ENCODE data around the gene KCNG3.

Gene KCNG3

GRCh38 chr2:42493468-42494354 lies at the start of gene KCNG3:
Gene KCNG3, minus strand, starts transcription at chr2:42493982. Its CDS starts 481 bp downstream, at chr2:42493501.
- H3K4me3 ChIP-seq (ENCODE audit: low read length), result peak within 1 kb of the TSS; percentile 93
- peaks cover 8% of the 10 kb centered on the region for H3K36me3 ChIP-seq (ENCODE audit: insufficient read depth, low read depth, low read length)
- H3K9ac ChIP-seq (ENCODE audit: low read depth, low read length), result peak within 1 kb of the TSS; percentile 79; the same call in 1 of the 2 replicates
- peaks cover 28% of the 10 kb centered on the region for H3K27me3 ChIP-seq (ENCODE audit: insufficient read depth, low read length)
- peaks cover 10% of the 10 kb centered on the region; the same call in 1 of the 2 replicates for H3K4me1 ChIP-seq (ENCODE audit: insufficient read depth, low read length)
- H3K27ac ChIP-seq (ENCODE audit: low read length), result no peak within 1 kb of the TSS
- no peaks in the 10 kb centered on the region for H3K9me3 ChIP-seq (ENCODE audit: insufficient read depth, low read depth, low read length)

GRCh38 chr2:42542871-42543270 lies 49.1 kb upstream of the KCNG3 start:
- Histone ChIP-seq H3K4me3 (ENCODE audit: low read length) (no peak overlapping the region), H3K36me3 (ENCODE audit: insufficient read depth, low read depth, low read length) (no peaks in the 10 kb centered on the region), H3K27me3 (ENCODE audit: insufficient read depth, low read length) (no peaks in the 10 kb centered on the region), H3K27ac (ENCODE audit: low read length) (peak overlapping the region; percentile 12), H3K9ac (ENCODE audit: low read depth, low read length) (no peak overlapping the region), H3K9me3 (ENCODE audit: insufficient read depth, low read depth, low read length) (no peaks in the 10 kb centered on the region), H3K4me1 (ENCODE audit: insufficient read depth, low read length) (peaks cover 31% of the 10 kb centered on the region)

- Histone ChIP-seq H3K27ac (ENCODE audit: low read length) (no peak overlapping the region), H3K4me1 (ENCODE audit: insufficient read depth, low read length) (peaks cover 5% of the 10 kb centered on the region; the same call in 1 of the 2 replicates), H3K27me3 (ENCODE audit: insufficient read depth, low read length) (no peaks in the 10 kb centered on the region), H3K36me3 (ENCODE audit: insufficient read depth, low read depth, low read length) (no peaks in the 10 kb centered on the region), H3K4me3 (ENCODE audit: low read length) (no peak overlapping the region), H3K9me3 (ENCODE audit: insufficient read depth, low read depth, low read length) (no peaks in the 10 kb centered on the region), H3K9ac (ENCODE audit: low read depth, low read length) (no peak overlapping the region)
Measured at GRCh38 chr2:42537493-42537892, 43.7 kb upstream of the KCNG3 start.

GRCh38 chr2:42532397-42532796 lies 38.6 kb upstream of the KCNG3 start:
- Histone ChIP-seq H3K27me3 (ENCODE audit: insufficient read depth, low read length) (no peaks in the 10 kb centered on the region), H3K36me3 (ENCODE audit: insufficient read depth, low read depth, low read length) (no peaks in the 10 kb centered on the region)

GRCh38 chr2:42523341-42523740 lies 29.6 kb upstream of the KCNG3 start:
- H3K27ac ChIP-seq (ENCODE audit: low read length), result no peak overlapping the region
- no peaks in the 10 kb centered on the region for H3K4me1 ChIP-seq (ENCODE audit: insufficient read depth, low read length)
- H3K9ac ChIP-seq (ENCODE audit: low read depth, low read length), result no peak overlapping the region
- H3K9me3 ChIP-seq (ENCODE audit: insufficient read depth, low read depth, low read length), result no peaks in the 10 kb centered on the region
- no peaks in the 10 kb centered on the region for H3K36me3 ChIP-seq (ENCODE audit: insufficient read depth, low read depth, low read length)
- no peaks in the 10 kb centered on the region for H3K27me3 ChIP-seq (ENCODE audit: insufficient read depth, low read length)
- no peak overlapping the region for H3K4me3 ChIP-seq (ENCODE audit: low read length)

More at GRCh38 chr2:42532397-42532796, 38.6 kb upstream of the KCNG3 start:
- Histone ChIP-seq H3K9me3 (ENCODE audit: insufficient read depth, low read depth, low read length) (no peaks in the 10 kb centered on the region), H3K4me3 (ENCODE audit: low read length) (no peak overlapping the region), H3K4me1 (ENCODE audit: insufficient read depth, low read length) (0 out of 2 replicates have a peak, but pooled peaks cover 3% of the 10 kb centered on the region), H3K9ac (ENCODE audit: low read depth, low read length) (no peak overlapping the region), H3K27ac (ENCODE audit: low read length) (no peak overlapping the region)

GRCh38 chr2:42522035-42522434 lies 28.3 kb upstream of the KCNG3 start:
- Histone ChIP-seq H3K36me3 (ENCODE audit: insufficient read depth, low read depth, low read length) (no peaks in the 10 kb centered on the region), H3K4me3 (ENCODE audit: low read length) (no peak overlapping the region), H3K9me3 (ENCODE audit: insufficient read depth, low read depth, low read length) (no peaks in the 10 kb centered on the region), H3K27ac (ENCODE audit: low read length) (no peak overlapping the region), H3K4me1 (ENCODE audit: insufficient read depth, low read length) (no peaks in the 10 kb centered on the region), H3K9ac (ENCODE audit: low read depth, low read length) (no peak overlapping the region), H3K27me3 (ENCODE audit: insufficient read depth, low read length) (no peaks in the 10 kb centered on the region)

GRCh38 chr2:42519624-42520023 lies 25.8 kb upstream of the KCNG3 start:
- no peak overlapping the region for H3K27ac ChIP-seq (ENCODE audit: low read length)

GRCh38 chr2:42516418-42516901 lies 22.7 kb upstream of the KCNG3 start:
- Histone ChIP-seq H3K36me3 (ENCODE audit: insufficient read depth, low read depth, low read length) (no peaks in the 10 kb centered on the region), H3K27me3 (ENCODE audit: insufficient read depth, low read length) (no peaks in the 10 kb centered on the region), H3K27ac (ENCODE audit: low read length) (no peak overlapping the region), H3K9ac (ENCODE audit: low read depth, low read length) (no peak overlapping the region), H3K4me3 (ENCODE audit: low read length) (no peak overlapping the region), H3K4me1 (ENCODE audit: insufficient read depth, low read length) (no peaks in the 10 kb centered on the region; the same call in 1 of the 2 replicates), H3K9me3 (ENCODE audit: insufficient read depth, low read depth, low read length) (no peaks in the 10 kb centered on the region)

More at GRCh38 chr2:42519624-42520023, 25.8 kb upstream of the KCNG3 start:
- Histone ChIP-seq H3K27me3 (ENCODE audit: insufficient read depth, low read length) (no peaks in the 10 kb centered on the region), H3K4me1 (ENCODE audit: insufficient read depth, low read length) (no peaks in the 10 kb centered on the region), H3K4me3 (ENCODE audit: low read length) (no peak overlapping the region), H3K36me3 (ENCODE audit: insufficient read depth, low read depth, low read length) (no peaks in the 10 kb centered on the region), H3K9me3 (ENCODE audit: insufficient read depth, low read depth, low read length) (no peaks in the 10 kb centered on the region), H3K9ac (ENCODE audit: low read depth, low read length) (no peak overlapping the region)

- Histone ChIP-seq H3K27me3 (ENCODE audit: insufficient read depth, low read length) (no peaks in the 10 kb centered on the region), H3K4me1 (ENCODE audit: insufficient read depth, low read length) (peaks cover 4% of the 10 kb centered on the region; the same call in 1 of the 2 replicates), H3K9ac (ENCODE audit: low read depth, low read length) (no peak overlapping the region), H3K4me3 (ENCODE audit: low read length) (no peak overlapping the region), H3K27ac (ENCODE audit: low read length) (no peak overlapping the region), H3K9me3 (ENCODE audit: insufficient read depth, low read depth, low read length) (no peaks in the 10 kb centered on the region), H3K36me3 (ENCODE audit: insufficient read depth, low read depth, low read length) (no peaks in the 10 kb centered on the region)
Measured at GRCh38 chr2:42513252-42513918, 19.6 kb upstream of the KCNG3 start.

GRCh38 chr2:42510608-42511243 lies 16.9 kb upstream of the KCNG3 start:
- Histone ChIP-seq H3K9ac (ENCODE audit: low read depth, low read length) (no peak overlapping the region), H3K27ac (ENCODE audit: low read length) (no peak overlapping the region), H3K4me3 (ENCODE audit: low read length) (no peak overlapping the region), H3K27me3 (ENCODE audit: insufficient read depth, low read length) (no peaks in the 10 kb centered on the region), H3K36me3 (ENCODE audit: insufficient read depth, low read depth, low read length) (no peaks in the 10 kb centered on the region), H3K4me1 (ENCODE audit: insufficient read depth, low read length) (peaks cover 4% of the 10 kb centered on the region; the same call in 1 of the 2 replicates), H3K9me3 (ENCODE audit: insufficient read depth, low read depth, low read length) (no peaks in the 10 kb centered on the region)

- Histone ChIP-seq H3K9me3 (ENCODE audit: insufficient read depth, low read depth, low read length) (no peaks in the 10 kb centered on the region), H3K27ac (ENCODE audit: low read length) (no peak overlapping the region), H3K27me3 (ENCODE audit: insufficient read depth, low read length) (no peaks in the 10 kb centered on the region), H3K36me3 (ENCODE audit: insufficient read depth, low read depth, low read length) (no peaks in the 10 kb centered on the region), H3K4me1 (ENCODE audit: insufficient read depth, low read length) (peaks cover 4% of the 10 kb centered on the region; the same call in 1 of the 2 replicates), H3K4me3 (ENCODE audit: low read length) (no peak overlapping the region), H3K9ac (ENCODE audit: low read depth, low read length) (no peak overlapping the region)
Measured at GRCh38 chr2:42510191-42510590, 16.4 kb upstream of the KCNG3 start.
